GM12891 (cell line): Measurements from ENCODE around the gene ERVK3-1.
"Not testable (repeated sequence)": the region's sequence is repeated elsewhere in the genome, so short reads cannot be mapped to it uniquely, and the experiment has no call there.

Source experiments
- DNase-seq: peaks from one replicate; pipeline ENCODE4 v3.0.0; 2011; ENCODE audit warnings: low spot score; ENCODE audit not compliant: insufficient read length
- FAIRE-seq: peaks from 2 replicates; lab custom pipeline; 2011; peaks lifted over from hg19 to GRCh38; lab: Jason Lieb, UNC
- PAX5 ChIP-seq: IDR thresholded peaks from 2 replicates; pipeline ENCODE4 v1.6.1; 2011; ENCODE audit warnings: low read length, moderate library complexity, mild to moderate bottlenecking; ENCODE audit not compliant: insufficient read depth, severe bottlenecking
- POLR2A ChIP-seq: IDR thresholded peaks from 2 replicates; pipeline ENCODE4 v1.6.1; 2011; ENCODE audit warnings: low read depth, low read length, control low read depth
- POLR2AphosphoS5 ChIP-seq: IDR thresholded peaks from 2 replicates; pipeline ENCODE4 v1.6.1; 2011; ENCODE audit warnings: low read depth, low read length, control low read depth
- POU2F2 ChIP-seq: IDR thresholded peaks from 2 replicates; pipeline ENCODE4 v1.6.1; 2011; ENCODE audit warnings: low read depth, mild to moderate bottlenecking, control low read depth, low read length, moderate library complexity
- SPI1 ChIP-seq: IDR thresholded peaks from 2 replicates; pipeline ENCODE4 v1.6.1; 2011; ENCODE audit warnings: low read depth, low read length, control low read depth
- TAF1 ChIP-seq: IDR thresholded peaks from 2 replicates; pipeline ENCODE4 v1.6.1; 2011; ENCODE audit warnings: low read depth, low read length, control low read depth

ERVK3-1 gene

GRCh38 chr19:58304255-58304654 is 922 bp upstream of the ERVK3-1 start:
- TF ChIP-seq PAX5: no peak
- TF ChIP-seq POLR2A: no peak
- TF ChIP-seq SPI1: no peak
- no peak for TF ChIP-seq POLR2AphosphoS5
- no peak for TF ChIP-seq TAF1
- no peak for TF ChIP-seq POU2F2
- FAIRE-seq: no peak

GRCh38 chr19:58304748-58305064 is 471 bp upstream of the ERVK3-1 start:
- no peak for TF ChIP-seq POLR2AphosphoS5
- DNase-seq: no peak
- FAIRE-seq: no peak

More at GRCh38 chr19:58304255-58304654, 922 bp upstream of the ERVK3-1 start:
- no peak for DNase-seq

GRCh38 chr19:58305932-58306323 is 751 bp downstream of the ERVK3-1 start:
- FAIRE-seq: no peak
- TF ChIP-seq POU2F2 (no peak), SPI1 (no peak), TAF1 (no peak)
- no peak for DNase-seq

- TF ChIP-seq PAX5 (no peak), POU2F2 (no peak), POLR2AphosphoS5 (no peak), TAF1 (no peak), POLR2A (no peak), SPI1 (no peak)
- FAIRE-seq (no peak), DNase-seq (no peak)
These were observed 2.6 kb downstream of the ERVK3-1 start for GRCh38 chr19:58307736-58308135.

- FAIRE-seq, DNase-seq: not testable (repeated sequence)
These were observed 5.5 kb downstream of the ERVK3-1 start for GRCh38 chr19:58310685-58311084.

GRCh38 chr19:58311345-58311865 is 6.2 kb downstream of the ERVK3-1 start:
- no peak for FAIRE-seq
- no peak for TF ChIP-seq PAX5
- TF ChIP-seq SPI1: no peak
- TF ChIP-seq TAF1: no peak
- no peak for TF ChIP-seq POU2F2
- no peak for TF ChIP-seq POLR2A
- no peak for TF ChIP-seq POLR2AphosphoS5

GRCh38 chr19:58315580-58315979 is 10.4 kb downstream of the ERVK3-1 start:
- TF ChIP-seq PAX5 (no peak), TAF1 (no peak), POLR2A (no peak), POLR2AphosphoS5 (no peak), POU2F2 (no peak), SPI1 (no peak)

More at GRCh38 chr19:58311345-58311865, 6.2 kb downstream of the ERVK3-1 start:
- no peak for DNase-seq

GRCh38 chr19:58317476-58318072 is 12.4 kb downstream of the ERVK3-1 start:
- DNase-seq: no peak
- TF ChIP-seq POLR2AphosphoS5: no peak
- no peak for TF ChIP-seq POU2F2
- no peak for TF ChIP-seq PAX5
- TF ChIP-seq SPI1: no peak
- TF ChIP-seq TAF1: no peak
- no peak for TF ChIP-seq POLR2A
- FAIRE-seq: no peak

More at GRCh38 chr19:58315580-58315979, 10.4 kb downstream of the ERVK3-1 start:
- FAIRE-seq (no peak), DNase-seq (no peak)

GRCh38 chr19:58318297-58318696 is 13.1 kb downstream of the ERVK3-1 start:
- no peak for FAIRE-seq
- TF ChIP-seq SPI1 (no peak), PAX5 (no peak), POLR2A (no peak), TAF1 (no peak), POU2F2 (no peak), POLR2AphosphoS5 (no peak)
- DNase-seq: no peak

GRCh38 chr19:58319241-58319640 is 14.1 kb downstream of the ERVK3-1 start:
- FAIRE-seq (no peak), DNase-seq (no peak)
- TF ChIP-seq SPI1 (no peak), POU2F2 (no peak), POLR2A (no peak), POLR2AphosphoS5 (no peak), TAF1 (no peak), PAX5 (no peak)
